Measurements from ENCODE around the gene OPN4. TPM values are rescaled to one million over a fixed set of nuclear protein-coding genes. Genes with fewer than 3 reads are reported as not detected.
A peak's percentile ranks its signal among the peaks of the same experiment; 100 is the strongest.

Gene OPN4
- total and polyA plus RNA-seq, 9 of the 15 experiments (the other 6 are each of a cell fraction or from before 2014, with no cell fraction given), result not detected

- TF ChIP-seq ZNF318 (IDR thresholded peaks at IDR 0.05; ENCODE audit: borderline replicate concordance in 1 of 2, low read depth in 1 of 2) (no peak), ZHX1 (conservative IDR thresholded peaks at IDR 0.05; ENCODE audit: low read length) (no peak), ZNF143 (CRISPR knock-in tag; IDR thresholded peaks at IDR 0.05) (no peak), ZNF511 (CRISPR knock-in tag; IDR thresholded peaks at IDR 0.05) (no peak), PREB (CRISPR knock-in tag; IDR thresholded peaks at IDR 0.05) (no peak), ZNF436 (CRISPR knock-in tag; IDR thresholded peaks at IDR 0.05) (peak; percentile 93)
These were observed 52.6 kb downstream of the OPN4 start (continued) for GRCh38 chr10:86706977-86707376.
